HG02981 (cell line): ENCODE results near the gene POLR1D.

Experiments used
- ATAC-seq: cut with Tn5 transposase; IDR thresholded peaks from one replicate; pipeline ENCODE4 v1.9.1; 2021; ENCODE audit warnings: mild to moderate bottlenecking, moderate library complexity; ENCODE audit not compliant: unreplicated experiment

POLR1D gene

GRCh38 chr13:27621366-27622101 lies at the start of gene POLR1D:
POLR1D (plus strand) TSS chr13:27621892; CDS start chr13:27621984, 92 bp downstream.
- peak; percentile 54 for ATAC-seq

GRCh38 chr13:27572234-27572901 lies 49.3 kb upstream of the POLR1D start:
- ATAC-seq = no peak

GRCh38 chr13:27573265-27573664 lies 48.4 kb upstream of the POLR1D start:
- no peak for ATAC-seq

- no peak for ATAC-seq
Observed at GRCh38 chr13:27574661-27575060, 47.0 kb upstream of the POLR1D start.

- ATAC-seq = no peak
Observed at GRCh38 chr13:27578121-27579030, 43.3 kb upstream of the POLR1D start.

GRCh38 chr13:27583645-27584044 lies 38.0 kb upstream of the POLR1D start:
- no peak for ATAC-seq

GRCh38 chr13:27587095-27587746 lies 34.5 kb upstream of the POLR1D start:
- ATAC-seq = no peak

GRCh38 chr13:27588405-27588804 lies 33.3 kb upstream of the POLR1D start:
- ATAC-seq = no peak

- no peak for ATAC-seq
Observed at GRCh38 chr13:27592865-27593264, 28.8 kb upstream of the POLR1D start.

GRCh38 chr13:27593267-27593666 lies 28.4 kb upstream of the POLR1D start:
- ATAC-seq = peak; percentile 63

- ATAC-seq = no peak
Observed at GRCh38 chr13:27595055-27595811, 26.5 kb upstream of the POLR1D start.

- ATAC-seq = no peak
Observed at GRCh38 chr13:27599096-27599495, 22.6 kb upstream of the POLR1D start.

- no peak for ATAC-seq
Observed at GRCh38 chr13:27599845-27600553, 21.7 kb upstream of the POLR1D start.

- ATAC-seq = no peak
Observed at GRCh38 chr13:27600711-27601110, 21.0 kb upstream of the POLR1D start.

- ATAC-seq = no peak
Observed at GRCh38 chr13:27601208-27601607, 20.5 kb upstream of the POLR1D start.

- no peak for ATAC-seq
Observed at GRCh38 chr13:27601803-27602202, 19.9 kb upstream of the POLR1D start.

GRCh38 chr13:27605099-27605498 lies 16.6 kb upstream of the POLR1D start:
- ATAC-seq = no peak

- no peak for ATAC-seq
Observed at GRCh38 chr13:27605610-27606200, 16.0 kb upstream of the POLR1D start.

GRCh38 chr13:27607125-27607524 lies 14.6 kb upstream of the POLR1D start:
- ATAC-seq = no peak
